ENCODE measurements around the gene SIGMAR1.
A peak's percentile ranks its signal among the peaks of the same experiment; 100 is the strongest.

Gene SIGMAR1

DNA sequence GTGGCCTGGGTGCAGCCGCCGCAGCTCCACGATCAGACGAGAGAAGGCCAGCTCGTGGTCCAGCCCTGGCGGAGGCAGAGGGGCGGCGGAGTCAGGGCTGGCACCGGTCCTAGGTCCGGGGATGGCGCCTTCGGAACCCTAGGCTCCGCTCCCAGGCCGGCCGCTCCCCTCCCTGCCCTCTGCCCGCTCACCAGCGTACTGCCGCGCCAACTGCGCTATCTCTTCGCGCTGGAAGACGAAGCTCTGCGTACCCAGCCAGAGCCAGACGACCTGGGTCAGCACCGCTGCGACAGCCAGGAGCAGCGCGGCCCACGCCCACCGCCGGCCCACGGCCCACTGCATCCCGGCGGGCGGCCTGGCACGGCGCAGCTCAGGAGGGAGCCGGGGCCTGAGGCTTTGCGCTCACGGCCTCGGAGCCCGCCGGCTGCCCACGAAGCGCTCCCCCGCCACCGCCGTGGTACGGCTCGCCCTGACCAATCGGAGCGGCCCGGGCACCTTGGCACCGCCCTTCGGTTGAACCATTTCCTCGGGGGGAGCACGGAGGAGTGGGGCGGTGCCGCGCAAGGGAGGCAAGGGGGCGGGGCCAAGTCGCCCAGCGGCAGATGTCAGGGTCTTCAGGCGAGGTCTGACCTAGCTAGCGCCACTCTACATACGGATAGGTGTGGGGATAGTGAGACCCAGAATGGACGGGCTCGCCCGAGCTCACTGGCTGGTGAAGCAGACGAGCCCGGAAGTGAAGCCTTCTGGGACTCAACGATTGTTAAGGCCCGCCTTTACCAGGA, at the start of gene SIGMAR1:
TSS of gene SIGMAR1 (minus strand) at position 432 of the 782 bp plus-strand sequence. CDS start at position 342, 90 bp downstream.
- DNase-seq (ENCODE audit: low spot score) = peak; percentile 93

DNA sequence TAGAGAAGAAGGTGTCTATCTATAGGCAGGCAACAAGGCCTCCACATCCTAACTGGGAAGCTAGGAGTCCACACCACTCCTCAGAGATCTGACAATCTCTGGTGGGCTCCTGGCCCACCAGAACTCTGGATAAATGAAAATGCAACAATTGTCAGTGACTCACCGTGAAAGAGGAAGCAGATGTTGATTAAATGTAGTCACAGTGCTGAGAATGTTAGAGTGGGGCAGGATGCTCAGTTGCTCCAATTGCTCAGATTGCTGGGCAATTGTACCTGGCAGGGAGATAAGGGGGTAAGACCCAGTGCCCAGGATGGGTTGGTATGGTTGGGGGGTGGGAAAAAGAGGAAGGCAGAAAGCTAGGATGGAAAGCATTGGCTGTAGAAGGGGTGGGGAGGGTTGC, 49.1 kb upstream of the SIGMAR1 start:
- DNase-seq (ENCODE audit: low spot score) = no peak

DNA sequence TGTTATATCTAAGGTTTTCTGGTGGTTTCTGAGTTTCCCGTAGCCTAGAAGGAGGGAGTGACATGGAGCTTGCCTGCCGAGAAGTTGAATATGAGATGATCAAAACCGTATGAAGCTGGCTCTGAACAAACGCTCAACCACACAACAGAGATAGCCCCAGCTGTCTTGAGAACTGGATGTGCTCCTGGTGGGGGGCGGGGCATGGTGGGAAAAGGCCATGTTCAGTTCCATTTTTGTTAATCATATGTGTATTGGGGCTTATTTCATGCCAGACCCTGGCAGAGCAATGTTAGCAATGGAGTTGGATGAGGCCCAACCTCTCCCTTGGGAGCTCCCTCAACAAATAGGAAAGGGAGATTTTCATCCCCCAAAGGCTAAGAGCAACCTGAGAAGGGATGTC, 48.6 kb upstream of the SIGMAR1 start:
- no peak for DNase-seq (ENCODE audit: low spot score)

DNA sequence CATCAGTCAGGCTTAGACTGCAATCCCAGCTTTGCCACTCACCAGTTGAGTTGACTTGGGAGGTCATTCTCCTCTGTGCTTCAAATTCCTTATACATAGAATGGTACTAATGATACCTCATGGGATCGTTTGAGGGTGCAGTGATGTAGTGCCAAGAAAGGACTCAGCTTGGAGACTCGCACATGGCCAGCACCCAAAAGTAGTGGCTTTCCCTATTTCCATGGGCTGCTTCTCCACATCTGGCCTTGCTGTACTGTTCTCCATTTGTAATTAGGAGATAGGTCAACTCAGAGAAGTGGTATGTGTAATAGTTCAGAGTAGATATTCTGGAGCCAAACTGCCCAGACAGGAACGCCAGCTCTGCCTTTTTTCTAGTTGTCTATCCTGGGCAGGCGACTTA, 48.0 kb upstream of the SIGMAR1 start:
- no peak for DNase-seq (ENCODE audit: low spot score)

DNA sequence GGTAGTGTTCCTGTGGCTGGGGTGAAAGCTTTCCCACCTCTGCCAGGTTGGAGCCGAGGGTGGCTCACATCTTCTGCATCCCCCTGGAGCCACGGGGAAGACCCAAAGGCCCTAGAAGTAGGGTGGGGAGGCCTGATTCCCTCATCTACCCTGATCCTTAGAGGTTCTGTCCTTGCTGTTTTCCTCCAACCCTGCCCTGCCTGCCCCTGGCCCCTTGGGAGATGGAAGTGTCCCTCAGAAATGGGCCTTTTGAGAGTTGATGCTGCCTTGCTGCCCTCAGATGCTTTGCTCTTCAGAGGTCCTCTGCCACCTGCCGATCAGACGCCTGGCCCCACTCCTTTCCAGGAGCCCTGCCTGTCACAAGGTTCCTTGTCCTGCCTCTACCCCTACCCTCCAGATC, 47.2 kb upstream of the SIGMAR1 start:
- DNase-seq (ENCODE audit: low spot score) = no peak

DNA sequence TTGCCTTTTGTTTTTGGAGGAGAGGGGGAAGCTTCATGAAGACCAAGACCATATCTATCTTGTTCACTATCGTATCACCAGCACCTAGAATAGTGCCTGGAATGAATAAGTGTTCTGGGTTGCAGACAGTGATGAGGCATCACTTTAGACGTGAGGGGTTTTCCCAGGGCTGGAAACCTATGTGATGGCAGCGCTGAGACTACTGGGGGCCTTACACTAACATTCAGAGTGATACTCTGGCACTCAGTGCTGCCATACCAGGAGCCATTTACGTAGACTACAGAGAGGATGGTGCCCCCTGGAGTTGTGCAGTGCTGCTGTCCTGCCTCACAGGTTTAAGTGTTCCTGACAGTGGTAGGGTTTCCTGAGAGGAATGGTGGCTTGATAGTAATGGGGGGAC, 46.6 kb upstream of the SIGMAR1 start:
- DNase-seq (ENCODE audit: low spot score) = no peak

DNA sequence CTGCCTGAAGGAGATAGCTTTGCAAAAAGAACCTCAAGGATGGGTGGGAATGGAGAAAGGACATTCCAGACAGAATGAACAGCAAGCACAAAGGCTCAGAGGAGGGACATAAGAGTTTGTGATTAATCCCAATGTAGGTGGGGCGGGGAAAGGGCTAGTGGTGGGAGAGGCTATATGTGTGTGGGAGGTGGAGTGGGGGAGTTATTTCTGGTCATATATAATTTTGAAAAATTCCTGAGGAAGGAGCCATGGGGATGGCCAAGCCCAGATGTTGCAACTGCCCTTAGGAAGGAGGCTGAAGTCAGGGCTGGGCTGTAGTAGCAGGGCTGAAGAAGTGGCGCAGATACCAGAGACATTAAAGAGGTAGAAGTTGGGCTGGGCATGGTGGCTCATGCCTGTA, 38.3 kb upstream of the SIGMAR1 start:
- no peak for DNase-seq (ENCODE audit: low spot score)

DNA sequence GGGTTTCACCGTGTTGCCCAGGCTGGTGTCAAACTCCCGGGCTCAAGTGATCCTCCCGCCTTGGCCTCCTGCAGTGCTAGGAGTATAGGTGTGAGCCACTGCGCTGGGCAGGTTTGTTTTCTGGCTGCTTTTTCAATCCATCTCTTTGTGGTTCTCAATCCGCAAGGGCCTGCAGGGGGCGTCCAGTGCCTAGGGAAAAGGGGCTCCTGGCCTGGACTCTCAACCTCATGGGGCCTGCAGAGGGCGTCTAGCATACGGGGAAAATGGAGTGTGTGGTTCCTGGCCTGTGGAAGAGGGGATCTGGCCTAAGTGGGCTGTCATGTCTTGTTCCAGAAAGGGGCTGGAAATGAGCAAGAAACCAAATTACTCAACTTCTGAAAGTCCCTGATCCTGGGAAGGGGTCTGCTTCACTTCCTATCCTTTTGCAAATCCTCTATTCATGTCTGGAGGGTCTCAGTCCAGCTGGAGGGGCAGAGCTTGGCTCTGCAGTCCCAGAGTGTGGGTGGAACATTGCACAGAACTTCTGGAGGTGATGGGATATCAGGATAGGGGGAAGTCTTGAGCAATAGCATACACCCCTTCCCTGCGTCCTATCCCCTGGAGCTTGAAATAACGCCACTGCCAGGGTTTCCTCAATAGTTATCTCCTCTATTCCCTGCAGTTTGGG, 37.6 kb upstream of the SIGMAR1 start:
- peak; percentile 49 for DNase-seq (ENCODE audit: low spot score)

DNA sequence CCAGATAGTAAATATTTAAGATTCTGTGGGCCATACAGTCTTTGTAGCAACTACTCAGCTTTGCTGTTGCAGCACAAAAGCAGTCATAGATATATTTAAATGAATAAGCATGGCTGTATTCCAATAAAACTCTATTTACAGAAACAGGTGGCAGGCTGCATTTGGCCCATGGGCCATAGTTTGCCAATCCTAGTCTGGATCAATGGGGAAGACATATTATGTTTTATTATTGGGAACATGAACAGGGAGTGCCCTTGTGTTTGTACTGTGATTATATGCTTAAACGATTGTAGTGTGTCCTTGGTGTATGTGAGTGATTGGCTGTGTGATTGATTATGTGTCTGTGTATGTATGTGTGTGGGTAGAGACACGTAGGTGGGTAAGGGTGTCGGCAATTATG, 36.9 kb upstream of the SIGMAR1 start:
- DNase-seq (ENCODE audit: low spot score) = no peak

DNA sequence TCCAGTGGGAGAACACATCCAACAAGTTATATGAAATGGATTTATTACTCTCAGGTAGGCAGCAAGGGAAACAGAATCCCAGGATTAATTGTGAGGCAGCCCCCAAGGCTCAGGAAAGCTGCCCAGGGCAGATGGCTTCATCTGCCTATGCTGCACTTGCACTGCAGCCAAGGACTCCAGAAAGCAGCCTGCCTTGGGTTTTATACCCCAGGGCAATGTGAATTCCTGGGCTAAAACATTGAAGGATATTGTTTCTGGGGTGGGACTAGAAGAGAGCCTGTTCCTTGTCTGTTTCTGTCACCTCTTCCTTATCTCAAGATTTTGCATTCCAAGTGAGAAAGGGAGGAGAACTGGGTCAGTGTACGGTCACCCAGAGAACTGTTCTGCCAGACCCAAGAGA, 33.7 kb upstream of the SIGMAR1 start:
- DNase-seq (ENCODE audit: low spot score) = no peak

DNA sequence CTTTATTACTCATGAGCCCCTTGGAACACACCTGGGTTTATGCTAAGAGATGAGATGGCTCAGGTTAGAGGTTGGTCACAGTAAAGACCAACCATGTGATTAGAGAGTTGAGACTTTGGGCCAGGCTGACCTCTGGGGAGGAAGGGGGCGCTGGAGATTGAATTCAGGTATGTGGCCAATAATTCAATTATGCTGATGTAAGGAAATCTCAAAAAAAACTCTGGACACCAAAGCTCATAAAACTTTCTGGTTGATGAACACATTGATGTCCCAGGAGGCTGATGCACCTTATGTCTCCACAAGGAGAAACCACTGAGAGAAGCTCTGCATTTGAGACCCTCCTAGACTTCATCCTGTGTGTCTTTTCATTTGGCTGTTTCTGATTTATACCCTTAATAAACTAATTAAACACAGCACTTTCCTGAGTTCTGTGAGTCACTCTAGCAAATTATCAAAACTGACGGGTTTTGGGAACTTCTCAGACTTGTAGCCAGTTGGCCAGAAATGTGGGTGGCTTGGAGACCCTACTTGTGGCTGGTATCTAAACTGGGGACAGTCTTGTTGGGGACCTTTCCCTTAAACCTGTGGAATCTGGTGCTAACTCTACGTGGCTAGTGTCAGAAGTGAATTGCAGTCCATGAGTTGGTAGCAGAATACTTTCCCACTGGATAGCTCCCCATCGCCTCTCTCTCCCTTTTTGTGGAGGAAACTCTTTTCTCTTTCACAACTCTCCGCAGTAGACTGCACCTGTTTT, 32.4 kb upstream of the SIGMAR1 start:
- no peak for DNase-seq (ENCODE audit: low spot score)

DNA sequence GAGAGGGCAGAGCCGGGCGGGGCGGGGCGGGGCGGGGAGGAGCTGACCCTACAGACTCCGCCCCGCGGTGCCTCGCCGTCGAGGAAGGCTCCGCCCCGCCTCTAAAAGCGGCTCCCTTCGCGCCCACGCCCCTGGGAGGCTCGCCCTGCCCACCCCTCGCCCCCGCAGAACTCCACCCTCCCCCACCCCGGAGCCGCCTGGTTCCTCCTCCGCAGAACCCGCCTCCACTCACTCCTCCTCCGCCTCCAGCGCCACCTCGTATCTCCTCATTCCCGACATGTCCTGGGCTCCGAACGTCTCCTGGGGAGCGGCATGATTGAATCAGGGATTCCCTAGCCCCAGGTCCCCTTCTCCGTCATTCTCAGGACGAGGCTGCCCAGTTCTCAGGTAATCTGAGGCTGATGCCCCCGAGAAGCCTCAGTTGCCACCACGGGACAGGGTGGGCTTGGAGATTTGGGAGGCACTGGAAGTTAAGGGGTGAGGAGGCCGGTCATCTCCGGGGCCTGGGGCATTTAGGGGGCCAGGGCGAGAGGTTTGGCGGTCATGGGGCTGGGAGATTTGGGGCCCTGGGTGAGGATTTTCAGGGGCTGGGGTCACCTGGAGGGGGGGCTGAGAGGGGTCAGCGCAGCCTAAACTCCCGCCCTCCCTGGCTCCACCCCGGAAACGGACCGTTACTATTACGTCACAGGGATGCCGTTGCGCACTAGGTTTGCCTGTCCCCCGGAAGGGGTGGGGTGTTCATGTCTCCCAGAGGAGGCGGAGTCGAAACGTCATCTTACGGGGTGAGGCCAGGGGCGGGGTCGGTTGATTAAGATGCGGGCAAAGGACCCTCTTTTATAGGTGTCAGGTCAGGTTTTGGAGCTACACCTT, 28.0 kb upstream of the SIGMAR1 start:
- DNase-seq (ENCODE audit: low spot score) = peak; percentile 93

DNA sequence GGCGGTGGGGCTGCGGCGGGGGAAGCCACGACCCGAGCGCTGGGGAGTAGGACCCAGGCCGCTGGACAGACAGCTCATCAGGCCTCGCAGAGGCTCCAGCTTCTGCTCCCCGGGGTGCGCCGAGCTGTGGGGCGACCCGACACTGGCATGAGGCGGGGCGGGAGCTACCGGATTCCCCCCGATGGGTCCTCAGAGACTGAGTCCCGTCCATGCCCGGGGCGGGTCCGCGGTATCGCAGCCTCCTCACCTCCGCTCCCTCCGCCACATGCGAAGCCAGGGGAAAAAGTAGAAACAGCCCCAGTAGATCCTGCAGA, 27.4 kb upstream of the SIGMAR1 start:
- no peak for DNase-seq (ENCODE audit: low spot score)

DNA sequence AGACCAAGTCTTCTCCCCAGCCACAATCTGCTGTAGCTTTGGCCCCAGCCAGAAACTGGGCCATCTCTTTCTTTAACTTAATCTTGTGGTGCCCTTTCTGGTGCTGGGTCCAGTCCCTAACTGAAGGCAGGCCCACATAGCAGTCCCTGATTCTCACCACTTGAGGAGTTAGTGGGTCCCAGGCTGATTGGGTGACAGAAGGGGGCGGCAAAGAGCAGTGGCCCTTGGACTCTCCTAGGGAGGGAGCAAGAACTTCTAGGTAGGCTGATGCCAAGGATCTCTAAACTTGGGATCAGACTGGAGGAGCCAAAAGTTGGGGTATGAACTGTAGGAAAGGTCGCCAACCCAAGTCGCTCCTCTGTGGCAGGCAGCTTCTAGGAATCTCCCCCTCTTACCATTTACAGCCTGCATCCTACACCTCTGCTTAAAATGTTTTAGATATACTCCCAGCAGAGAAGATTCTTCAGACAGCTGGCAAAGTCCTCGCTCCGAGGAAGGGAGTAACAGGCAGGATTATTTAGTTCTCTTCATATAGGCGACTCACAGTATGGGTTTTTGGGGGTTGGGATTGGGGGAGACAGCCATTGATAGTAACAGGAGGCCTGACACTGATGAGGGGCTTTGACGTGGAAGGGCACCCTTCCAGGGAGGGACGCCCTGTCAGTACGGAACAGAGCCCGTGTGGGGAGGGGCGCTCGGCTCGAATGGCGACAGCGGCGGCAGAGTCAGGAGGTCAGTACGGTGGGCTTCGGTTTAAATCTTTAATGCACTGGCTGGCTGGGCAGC, 26.9 kb upstream of the SIGMAR1 start:
- DNase-seq (ENCODE audit: low spot score) = peak; percentile 82

DNA sequence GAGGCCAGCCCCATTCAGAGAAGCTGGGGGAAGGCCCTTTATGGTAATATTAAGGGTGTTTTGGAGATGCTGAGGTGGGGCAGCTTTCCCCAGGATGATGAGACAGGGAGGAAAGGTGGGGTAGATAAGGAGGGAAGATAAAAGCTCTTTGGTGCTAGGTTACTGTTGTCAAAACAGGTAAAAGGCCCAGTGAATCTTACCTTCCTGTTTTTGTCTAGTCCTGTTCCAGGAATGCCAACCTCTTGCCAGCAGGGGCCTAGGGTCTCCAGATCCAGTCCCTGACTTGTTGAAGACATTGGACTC, 25.7 kb upstream of the SIGMAR1 start:
- DNase-seq (ENCODE audit: low spot score) = no peak

DNA sequence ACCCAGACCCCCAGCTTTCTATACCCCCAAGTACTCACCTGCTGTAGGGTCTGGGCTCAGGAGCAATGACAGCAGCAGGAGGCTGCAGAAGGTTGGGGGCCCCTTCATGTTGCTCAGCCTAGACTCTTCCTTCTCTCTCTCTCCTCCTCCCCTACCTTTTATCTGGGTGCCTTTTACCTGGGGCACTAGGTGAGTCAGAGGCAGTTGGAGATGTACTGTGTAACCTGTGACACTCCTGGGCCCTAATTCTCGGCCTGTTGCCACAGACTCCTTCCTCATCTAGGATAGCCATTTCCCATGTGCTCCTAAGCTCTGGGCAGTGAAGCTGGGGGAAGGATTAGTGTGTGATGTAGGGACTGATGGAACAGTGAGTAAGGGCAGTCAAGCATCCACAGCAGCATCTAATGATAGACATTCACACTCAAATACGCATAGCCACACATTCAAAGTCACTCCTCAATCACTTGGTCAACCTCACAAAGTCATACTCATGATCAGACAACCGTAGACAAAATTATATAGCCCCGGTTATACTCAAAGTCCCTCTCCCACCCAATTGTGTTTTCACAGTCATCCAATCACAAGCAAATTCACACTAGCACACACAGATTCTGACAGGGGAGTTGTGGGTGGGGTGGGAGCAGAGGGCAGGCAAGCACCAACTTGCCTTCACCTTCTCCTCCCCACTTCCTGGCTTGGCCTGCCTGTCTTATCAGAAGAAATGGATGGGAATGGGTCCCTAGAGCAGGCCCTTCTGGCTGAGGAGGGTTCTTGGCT, 25.1 kb upstream of the SIGMAR1 start, which contains the start of gene CCL27:
TSS of gene CCL27 (minus strand) at position 132 of the 777 bp plus-strand sequence. CDS start at position 108, 24 bp downstream.
- no peak for DNase-seq (ENCODE audit: low spot score)

DNA sequence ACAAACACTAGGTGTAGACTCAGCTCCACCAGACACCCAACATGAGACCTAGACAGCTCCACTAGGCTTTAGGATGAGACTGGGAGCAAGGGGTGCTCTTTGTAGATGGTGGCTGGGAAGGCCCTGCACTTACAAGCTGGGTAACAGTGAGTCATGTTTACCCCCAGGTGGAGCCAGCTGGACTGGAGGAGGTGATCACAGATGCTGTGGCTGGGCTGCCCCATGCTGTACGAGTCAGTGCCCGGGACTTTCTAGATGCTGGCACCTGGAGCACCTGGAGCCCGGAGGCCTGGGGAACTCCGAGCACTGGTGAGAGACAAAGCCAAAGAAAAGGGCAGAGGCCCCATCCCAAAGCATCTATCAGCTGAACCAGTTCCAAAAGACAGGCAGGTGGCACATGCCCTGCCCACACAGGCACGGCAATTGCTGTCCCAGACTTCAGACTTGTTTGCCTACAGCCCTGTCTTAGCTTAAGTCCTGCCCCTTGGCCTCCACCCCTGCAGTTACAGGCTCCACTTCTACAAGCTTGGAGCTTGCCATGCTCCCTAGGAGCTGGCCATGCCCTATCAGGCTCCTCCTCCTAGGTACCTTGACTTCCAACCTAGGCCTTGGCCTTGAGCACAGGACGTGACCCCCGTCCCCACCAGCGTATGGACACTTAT, 22.1 kb upstream of the SIGMAR1 start:
- DNase-seq (ENCODE audit: low spot score) = peak; percentile 86

DNA sequence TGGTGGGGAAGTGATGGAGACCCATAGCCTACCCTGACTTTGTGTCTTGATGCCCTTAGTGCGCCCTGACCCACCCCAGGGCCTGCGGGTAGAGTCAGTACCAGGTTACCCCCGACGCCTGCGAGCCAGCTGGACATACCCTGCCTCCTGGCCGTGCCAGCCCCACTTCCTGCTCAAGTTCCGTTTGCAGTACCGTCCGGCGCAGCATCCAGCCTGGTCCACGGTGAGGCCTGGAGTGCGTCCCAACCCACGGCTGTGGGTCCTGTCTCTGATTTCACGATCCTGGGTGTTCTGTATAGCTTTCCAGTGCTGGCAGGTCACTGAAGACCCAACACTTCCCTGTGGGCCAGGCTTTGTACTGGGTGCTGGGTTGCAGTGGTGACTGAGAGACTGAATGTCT, 20.9 kb upstream of the SIGMAR1 start:
- DNase-seq (ENCODE audit: low spot score) = no peak

DNA sequence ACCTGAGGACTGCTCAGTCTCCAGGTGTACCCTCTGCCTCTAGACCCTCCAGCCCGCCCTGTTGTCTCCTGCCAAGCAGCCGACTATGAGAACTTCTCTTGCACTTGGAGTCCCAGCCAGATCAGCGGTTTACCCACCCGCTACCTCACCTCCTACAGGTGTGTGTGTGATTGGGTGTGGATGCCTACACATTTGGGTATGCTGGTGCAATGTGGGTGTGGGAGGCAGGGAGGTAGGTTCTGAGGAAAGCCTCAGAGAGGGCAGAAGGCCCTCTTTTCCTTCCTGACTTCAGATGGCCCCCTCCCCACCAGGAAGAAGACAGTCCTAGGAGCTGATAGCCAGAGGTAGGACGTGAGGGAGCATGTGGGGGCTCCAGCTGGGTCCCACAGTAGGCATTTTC, 19.4 kb upstream of the SIGMAR1 start:
- DNase-seq (ENCODE audit: low spot score) = no peak

DNA sequence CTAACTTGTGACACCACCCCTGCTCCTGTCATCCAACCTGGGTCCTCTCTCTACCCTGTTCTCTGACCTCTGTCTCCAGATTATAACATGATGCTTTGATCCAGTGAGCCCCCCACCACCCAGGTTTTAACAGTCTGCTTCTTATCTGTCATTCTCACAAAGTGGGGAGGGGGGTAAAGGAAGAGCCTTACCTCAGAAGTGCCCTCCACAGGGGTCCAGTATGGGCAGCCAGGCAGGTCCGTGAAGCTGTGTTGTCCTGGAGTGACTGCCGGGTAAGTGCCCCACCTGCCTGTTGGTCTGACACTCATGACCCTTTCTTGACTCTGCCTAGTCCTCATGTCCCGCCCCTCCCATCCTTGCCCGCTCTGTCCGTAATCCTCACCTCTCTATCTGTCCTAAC, 17.8 kb upstream of the SIGMAR1 start:
- no peak for DNase-seq (ENCODE audit: low spot score)
